ENCODE data around the gene LOXHD1. TPM values are rescaled to one million over a fixed set of nuclear protein-coding genes. Genes with fewer than 3 reads are reported as not detected.

The LOXHD1 gene
- total RNA-seq, 1 donor from 2014 or later: not detected

GRCh38 chr18:46506974-46507586 lies 149.9 kb downstream of the LOXHD1 start:
- Histone ChIP-seq H3K4me3 (no peak overlapping the region), H3K36me3 (no peaks in the 10 kb centered on the region), H3K27ac (no peak overlapping the region), H3K27me3 (no peaks in the 10 kb centered on the region), H3K9me3 (no peaks in the 10 kb centered on the region), H3K4me1 (no peaks in the 10 kb centered on the region)
- no peak for DNase-seq (ENCODE audit: low spot score in 2 of 2)
- intact Hi-C loops (cut with DNase I): no loop called here
- TF ChIP-seq CTCF (IDR thresholded peaks at IDR 0.05): no peak

- no peaks in the 10 kb centered on the region for H3K9me3 ChIP-seq
- intact Hi-C loops (cut with DNase I): no loop called here
- no peak for DNase-seq (ENCODE audit: low spot score in 2 of 2)
Measured at GRCh38 chr18:46502444-46502843, 154.6 kb downstream of the LOXHD1 start.

GRCh38 chr18:46497129-46497528 lies 159.9 kb downstream of the LOXHD1 start:
- Histone ChIP-seq H3K27me3 (no peaks in the 10 kb centered on the region), H3K4me1 (no peaks in the 10 kb centered on the region), H3K9me3 (no peaks in the 10 kb centered on the region), H3K27ac (no peak overlapping the region), H3K4me3 (no peak overlapping the region), H3K36me3 (no peaks in the 10 kb centered on the region)
- TF ChIP-seq CTCF (IDR thresholded peaks at IDR 0.05): no peak
- DNase-seq (ENCODE audit: low spot score in 2 of 2): no peak
- intact Hi-C loops (cut with DNase I): no loop called here

More at GRCh38 chr18:46502444-46502843, 154.6 kb downstream of the LOXHD1 start:
- H3K27me3 ChIP-seq: no peaks in the 10 kb centered on the region
- no peaks in the 10 kb centered on the region for H3K4me1 ChIP-seq
- no peaks in the 10 kb centered on the region for H3K36me3 ChIP-seq
- no peak overlapping the region for H3K27ac ChIP-seq
- H3K4me3 ChIP-seq: no peak overlapping the region
- TF ChIP-seq CTCF (IDR thresholded peaks at IDR 0.05): no peak

- no peak for DNase-seq (ENCODE audit: low spot score in 2 of 2)
- Histone ChIP-seq H3K4me3 (no peak overlapping the region), H3K4me1 (no peaks in the 10 kb centered on the region), H3K27me3 (no peaks in the 10 kb centered on the region), H3K27ac (no peak overlapping the region), H3K36me3 (no peaks in the 10 kb centered on the region), H3K9me3 (no peaks in the 10 kb centered on the region)
- TF ChIP-seq CTCF (IDR thresholded peaks at IDR 0.05): no peak
- intact Hi-C loops (cut with DNase I): loop anchor here (10.0 kb wide), 1 partner anchor 314 kb away; a partner anchor contains a TSS
Measured at GRCh38 chr18:46488471-46489213, 168.4 kb downstream of the LOXHD1 start.

GRCh38 chr18:46485675-46486194 lies 171.3 kb downstream of the LOXHD1 start:
- H3K4me3 ChIP-seq: no peak overlapping the region
- no peaks in the 10 kb centered on the region for H3K27me3 ChIP-seq
- no peaks in the 10 kb centered on the region for H3K4me1 ChIP-seq
- no peak overlapping the region for H3K27ac ChIP-seq
- intact Hi-C loops (cut with DNase I): loop anchor here (10.0 kb wide), 1 partner anchor 311 kb away; a partner anchor contains a TSS
- no peaks in the 10 kb centered on the region for H3K36me3 ChIP-seq
- no peak for DNase-seq (ENCODE audit: low spot score in 2 of 2)
- TF ChIP-seq CTCF (IDR thresholded peaks at IDR 0.05): no peak
- no peaks in the 10 kb centered on the region for H3K9me3 ChIP-seq

Data from ascending aorta (tissue), 2 donors.